ENCODE measurements around the gene LENEP. TPM values are rescaled to one million over a fixed set of nuclear protein-coding genes. Genes with fewer than 3 reads are reported as not detected.
A peak's percentile ranks its signal among the peaks of the same experiment; 100 is the strongest.

Gene LENEP
- total RNA-seq, 8 experiments from 2014 or later, result 0.38 to 3.4 (median 1.3) TPM; not detected in 1

DNA sequence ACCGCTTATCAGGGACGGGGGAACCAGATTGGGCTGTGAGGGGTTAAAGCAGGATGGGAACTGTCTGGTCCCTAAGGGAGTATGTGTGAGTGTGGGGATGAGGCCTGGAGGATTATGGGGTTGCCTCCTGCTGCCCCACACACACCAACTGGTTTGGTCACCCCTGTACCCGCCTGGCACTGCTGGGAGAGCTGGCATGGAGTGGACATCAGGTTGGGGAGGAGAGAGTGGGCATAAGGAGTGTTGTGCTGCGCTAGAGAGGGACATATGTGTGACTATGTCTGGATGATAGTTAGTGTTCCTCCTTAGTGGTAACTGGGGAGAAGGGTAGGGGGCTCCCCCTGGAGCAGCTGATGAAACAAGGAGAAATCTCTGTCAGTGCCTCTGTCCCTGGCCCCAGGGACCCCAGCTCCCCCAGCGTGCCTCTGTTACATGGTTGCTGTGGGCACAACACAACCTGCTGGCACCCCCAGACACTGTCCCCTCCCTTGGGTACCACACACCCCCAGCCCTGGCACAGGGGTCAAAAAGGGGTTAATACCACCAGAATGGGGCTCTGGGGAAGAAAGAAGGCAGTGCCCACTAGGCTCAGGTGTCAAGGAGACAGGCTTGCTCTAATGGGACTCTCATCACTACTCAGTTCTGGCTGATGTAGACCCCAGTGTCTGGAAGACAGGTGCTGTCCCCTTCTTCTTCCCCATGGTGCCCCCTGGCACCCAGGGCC, 11.1 kb downstream of the LENEP start:
- WGBS, 10 experiments, result 0 to 100% (median 47%) methylated on average over 1 to 4 of the region's 5 CpGs; no CpG with 5 or more reads in 5 of the 10 experiments
- in situ Hi-C loops (cut with MboI; ENCODE audit: low pct_unique_long_range_greater_than_20kb in 2 of 9, low sequenced_read_pairs in 9 of 9, unreplicated experiment in 9 of 9), result no loop called here
- peaks cover 19 to 30% of the 10 kb centered on the region in 2 donors for H3K4me1 ChIP-seq (replicated peaks in 1 of 2)
- H3K27ac ChIP-seq, result peak overlapping the region; percentile 91 to 93
- peak in 3 of 8 experiments; percentile 1 to 28 (median 20) for ATAC-seq (replicated peaks in 6 of 8)
- H3K4me3 ChIP-seq, result peak overlapping the region; percentile 44 to 70 (median 54)

DNA sequence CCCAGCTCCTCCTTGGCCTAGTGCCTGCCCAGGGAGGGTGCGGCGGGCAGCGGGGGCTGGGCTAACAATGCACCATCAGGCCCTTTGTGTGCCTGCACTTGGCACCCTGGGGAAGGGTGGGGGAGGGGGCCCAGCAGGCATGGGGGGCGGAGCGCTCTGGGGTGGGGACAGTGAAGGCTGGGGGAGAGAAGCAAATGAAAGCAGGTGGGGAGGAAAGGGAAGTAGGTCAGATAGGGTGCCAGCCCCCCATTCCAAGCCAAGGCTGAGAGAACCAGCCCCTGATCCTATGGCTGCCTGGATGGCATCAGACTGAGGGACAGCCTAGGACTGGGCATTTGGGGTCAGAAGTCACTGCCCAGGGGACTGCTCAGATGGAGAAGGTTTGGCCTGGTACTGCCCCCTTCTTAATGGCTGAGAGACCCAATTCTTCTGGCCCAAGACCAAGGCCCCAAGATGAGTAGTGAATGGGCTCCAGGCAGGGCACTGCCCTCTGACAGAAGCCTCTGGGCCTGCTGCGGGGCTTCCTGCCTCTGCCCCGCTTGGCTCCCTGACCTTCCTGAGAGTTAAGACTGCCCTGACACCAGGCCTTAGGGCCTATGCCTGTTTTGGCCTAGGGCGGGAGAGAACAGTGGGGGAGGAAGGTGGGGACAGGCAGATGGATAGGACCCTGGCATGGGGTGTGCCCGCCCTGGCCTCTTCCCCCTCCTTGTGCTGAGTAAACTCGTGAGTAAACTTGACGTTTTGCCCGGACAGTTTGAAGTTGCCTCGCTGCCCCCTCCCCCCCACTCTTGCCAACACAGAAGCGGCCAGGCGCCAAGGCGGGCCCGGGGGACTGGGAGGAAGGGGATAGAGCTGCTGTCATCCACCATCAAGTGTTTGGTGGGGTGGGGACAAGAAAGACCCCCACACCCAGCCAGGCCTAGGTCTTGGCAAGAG, 12.0 kb downstream of the LENEP start:
- peak overlapping the region in 3 of 5 donors; percentile 49 to 70 (median 54) for H3K4me3 ChIP-seq
- peak overlapping the region; percentile 91 to 93 for H3K27ac ChIP-seq
- in situ Hi-C loops (cut with MboI; ENCODE audit: low pct_unique_long_range_greater_than_20kb in 2 of 9, low sequenced_read_pairs in 9 of 9, unreplicated experiment in 9 of 9), result no loop called here
- ATAC-seq (replicated peaks in 6 of 8), result no peak
- H3K4me1 ChIP-seq (replicated peaks in 1 of 2), result peaks cover 19 to 22% of the 10 kb centered on the region in 2 donors
- WGBS, 10 experiments, result 79 to 100% (median 98%) methylated on average over 1 to 8 of the region's 17 CpGs; no CpG with 5 or more reads in 6 of the 10 experiments

DNA sequence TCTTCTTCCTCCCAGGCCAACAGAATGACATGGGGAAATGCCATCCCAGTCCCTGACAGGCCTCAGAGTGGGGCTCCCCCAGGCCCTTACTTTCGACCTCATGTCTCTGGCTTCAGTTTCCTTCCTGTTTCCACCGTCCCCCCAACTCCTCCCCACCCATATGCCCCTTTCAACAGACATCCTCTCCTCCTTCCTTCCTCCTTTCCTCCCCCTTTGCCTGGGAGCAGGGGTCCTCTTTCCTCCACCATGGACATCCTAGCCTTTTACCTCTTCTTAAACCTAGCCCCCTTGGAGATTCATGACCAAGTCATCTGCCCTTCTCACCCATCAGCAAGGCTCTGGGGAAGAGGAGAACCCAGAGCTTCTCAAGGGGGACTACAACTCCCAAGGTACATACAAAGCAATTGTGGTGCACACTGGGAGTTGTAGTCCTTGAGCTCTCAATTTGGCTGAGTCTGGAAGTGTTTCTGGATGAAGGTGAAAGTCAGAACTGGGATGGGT, 13.3 kb downstream of the LENEP start:
- 60 to 86% (median 83%) methylated on average over 1 of the region's 2 CpGs; no CpG with 5 or more reads in 7 of the 10 experiments for WGBS, 10 experiments
- Histone ChIP-seq H3K27ac (no peak overlapping the region), H3K4me1 (replicated peaks in 1 of 2) (peaks cover 28 to 33% of the 10 kb centered on the region in 2 donors), H3K4me3 (no peak overlapping the region)
- in situ Hi-C loops (cut with MboI; ENCODE audit: low pct_unique_long_range_greater_than_20kb in 2 of 9, low sequenced_read_pairs in 9 of 9, unreplicated experiment in 9 of 9), result no loop called here
- ATAC-seq (replicated peaks in 6 of 8), result no peak

DNA sequence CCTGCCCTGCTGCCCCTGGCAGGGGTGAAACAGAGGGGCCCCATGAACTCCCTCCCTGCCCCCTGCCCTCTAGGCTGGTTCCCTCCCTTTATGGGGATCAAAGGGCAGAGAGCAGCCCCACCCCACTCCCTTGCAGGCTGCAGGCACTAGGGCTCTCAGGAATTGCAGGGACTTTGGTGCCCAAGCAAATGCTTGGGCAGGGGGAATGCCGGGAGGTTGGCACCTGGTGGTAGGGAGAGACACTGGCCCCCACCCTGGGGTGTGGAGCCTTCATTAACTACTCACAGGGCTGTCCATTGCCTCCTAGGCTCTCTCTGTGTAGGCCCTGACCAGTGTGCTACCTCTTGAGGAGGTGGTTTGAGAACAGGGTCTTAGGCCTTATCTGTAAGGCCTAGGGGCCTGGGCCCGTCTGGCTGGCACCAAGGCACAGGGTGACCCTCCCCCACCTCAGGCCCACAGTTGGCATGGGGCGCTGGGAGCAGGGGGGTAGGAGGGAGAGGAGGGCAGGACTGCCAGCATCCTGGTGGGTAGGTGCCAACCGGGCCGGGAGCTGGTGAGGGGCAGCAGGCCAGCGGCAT, 14.0 kb downstream of the LENEP start:
- 57 to 100% methylated on average over 1 of the region's 6 CpGs; no CpG with 5 or more reads in 8 of the 10 experiments for WGBS, 10 experiments
- no peak overlapping the region for H3K27ac ChIP-seq
- no peak overlapping the region for H3K4me3 ChIP-seq
- peaks cover 33 to 39% of the 10 kb centered on the region in 2 donors for H3K4me1 ChIP-seq (replicated peaks in 1 of 2)
- in situ Hi-C loops (cut with MboI; ENCODE audit: low pct_unique_long_range_greater_than_20kb in 2 of 9, low sequenced_read_pairs in 9 of 9, unreplicated experiment in 9 of 9), result no loop called here
- no peak for ATAC-seq (replicated peaks in 6 of 8)

DNA sequence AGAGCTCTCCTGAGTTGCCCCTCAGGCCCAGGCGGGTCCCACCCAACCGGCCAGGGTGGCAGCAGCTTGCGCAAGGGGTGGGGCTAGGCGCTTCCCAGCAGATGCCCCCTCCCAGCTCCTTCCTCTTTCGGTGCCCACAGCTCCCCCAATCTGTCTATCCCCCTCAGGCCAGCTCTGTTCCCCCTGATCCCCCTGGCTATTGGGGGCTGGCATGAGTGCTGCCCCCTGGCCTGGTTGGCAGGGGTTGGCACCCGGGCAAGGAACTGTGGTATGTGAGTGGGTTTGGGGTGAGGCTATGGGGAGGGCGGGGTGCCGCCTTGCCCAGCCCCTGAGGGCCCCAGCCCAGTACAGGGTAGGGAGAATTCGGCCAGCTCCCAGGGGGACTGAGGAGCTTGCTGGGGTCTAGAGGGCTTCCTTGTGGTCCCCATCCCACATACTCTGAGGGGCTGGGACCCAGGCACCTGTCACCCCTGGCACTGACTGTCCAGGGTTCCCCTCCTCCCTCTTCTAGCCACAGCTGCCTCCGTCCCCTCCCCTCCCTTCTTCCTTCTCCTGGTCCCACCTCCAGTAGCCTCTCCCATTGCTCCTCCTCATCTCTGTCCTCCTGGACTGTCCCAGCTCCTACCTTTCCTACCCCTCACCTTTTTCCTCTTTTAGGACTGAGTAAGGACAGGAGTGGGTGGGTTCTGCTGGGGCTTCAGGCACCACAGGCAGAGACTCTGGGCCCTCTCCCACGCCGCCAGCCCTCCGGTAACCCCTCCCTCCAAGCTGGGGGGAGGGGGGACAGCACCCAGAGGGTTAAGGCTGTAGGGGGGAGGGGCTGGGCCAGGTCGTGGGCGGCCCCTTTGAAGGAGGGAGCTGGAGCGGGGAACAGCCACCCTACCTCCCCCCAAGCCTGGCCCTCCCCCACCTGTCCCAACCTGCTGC, 14.9 kb downstream of the LENEP start:
- 60% methylated on average over 1 of the region's 16 CpGs; no CpG with 5 or more reads in 9 of the 10 experiments for WGBS, 10 experiments
- Histone ChIP-seq H3K4me3 (no peak overlapping the region), H3K4me1 (replicated peaks in 1 of 2) (peaks cover 37 to 42% of the 10 kb centered on the region in 2 donors), H3K27ac (no peak overlapping the region)
- in situ Hi-C loops (cut with MboI; ENCODE audit: low pct_unique_long_range_greater_than_20kb in 2 of 9, low sequenced_read_pairs in 9 of 9, unreplicated experiment in 9 of 9), result no loop called here
- ATAC-seq (replicated peaks in 6 of 8), result no peak

DNA sequence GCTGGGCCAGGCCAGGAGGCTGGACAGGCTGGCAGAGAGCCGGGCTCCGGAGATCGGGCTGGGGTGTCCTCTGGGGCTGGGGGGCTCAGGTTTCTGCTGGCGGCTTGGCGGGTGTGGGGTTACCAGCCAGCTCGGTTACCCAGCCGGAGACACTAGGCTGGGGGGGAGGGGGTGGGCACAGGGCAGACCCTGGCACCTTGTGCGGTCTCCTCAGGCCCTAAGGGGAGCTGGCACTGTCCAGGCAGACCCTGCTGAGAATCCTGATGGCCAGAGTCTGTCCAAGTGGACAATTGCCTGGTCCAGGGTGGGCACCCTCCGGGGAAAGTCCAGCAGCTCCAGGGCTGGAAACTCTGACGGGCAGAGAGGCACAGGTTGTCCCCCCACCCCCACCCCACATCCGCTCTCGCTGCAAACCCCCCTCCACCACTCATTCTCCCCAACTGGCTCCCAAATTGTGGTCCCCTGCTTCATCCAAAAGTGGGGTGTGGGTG, 15.9 kb downstream of the LENEP start:
- 85 to 100% methylated on average over 2 of the region's 12 CpGs; no CpG with 5 or more reads in 8 of the 10 experiments for WGBS, 10 experiments
- Histone ChIP-seq H3K4me1 (replicated peaks in 1 of 2) (peaks cover 35 to 38% of the 10 kb centered on the region in 2 donors), H3K4me3 (no peak overlapping the region), H3K27ac (no peak overlapping the region)
- no peak for ATAC-seq (replicated peaks in 6 of 8)
- in situ Hi-C loops (cut with MboI; ENCODE audit: low pct_unique_long_range_greater_than_20kb in 2 of 9, low sequenced_read_pairs in 9 of 9, unreplicated experiment in 9 of 9), result no loop called here

DNA sequence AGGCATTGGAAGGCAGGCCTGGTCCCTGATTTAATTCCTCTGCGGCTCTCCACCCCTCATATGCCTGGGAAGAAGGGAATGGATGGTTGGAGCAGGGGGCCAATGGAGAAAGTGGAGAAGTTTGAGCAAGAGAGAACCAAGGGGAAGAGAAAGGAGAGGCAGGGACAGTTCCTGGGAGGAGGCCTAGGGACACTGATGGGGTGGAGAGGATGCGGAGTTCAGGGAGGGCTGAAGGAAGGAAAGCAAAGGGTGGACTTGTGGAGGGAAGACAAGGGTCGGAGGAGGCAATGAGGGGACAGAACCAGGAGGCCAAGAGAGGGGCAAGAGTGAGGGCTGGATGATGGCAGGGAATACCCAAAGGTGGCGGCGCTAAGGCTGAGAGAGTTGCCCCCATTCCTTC, 16.4 kb downstream of the LENEP start:
- in situ Hi-C loops (cut with MboI; ENCODE audit: low pct_unique_long_range_greater_than_20kb in 2 of 9, low sequenced_read_pairs in 9 of 9, unreplicated experiment in 9 of 9), result no loop called here
- Histone ChIP-seq H3K4me1 (replicated peaks in 1 of 2) (peaks cover 30 to 34% of the 10 kb centered on the region in 2 donors), H3K27ac (no peak overlapping the region), H3K4me3 (no peak overlapping the region)
- WGBS, 10 experiments, result 80 to 100% (median 90%) methylated on average over 1 to 5 of the region's 5 CpGs; no CpG with 5 or more reads in 1 of the 10 experiments
- no peak for ATAC-seq (replicated peaks in 6 of 8)

DNA sequence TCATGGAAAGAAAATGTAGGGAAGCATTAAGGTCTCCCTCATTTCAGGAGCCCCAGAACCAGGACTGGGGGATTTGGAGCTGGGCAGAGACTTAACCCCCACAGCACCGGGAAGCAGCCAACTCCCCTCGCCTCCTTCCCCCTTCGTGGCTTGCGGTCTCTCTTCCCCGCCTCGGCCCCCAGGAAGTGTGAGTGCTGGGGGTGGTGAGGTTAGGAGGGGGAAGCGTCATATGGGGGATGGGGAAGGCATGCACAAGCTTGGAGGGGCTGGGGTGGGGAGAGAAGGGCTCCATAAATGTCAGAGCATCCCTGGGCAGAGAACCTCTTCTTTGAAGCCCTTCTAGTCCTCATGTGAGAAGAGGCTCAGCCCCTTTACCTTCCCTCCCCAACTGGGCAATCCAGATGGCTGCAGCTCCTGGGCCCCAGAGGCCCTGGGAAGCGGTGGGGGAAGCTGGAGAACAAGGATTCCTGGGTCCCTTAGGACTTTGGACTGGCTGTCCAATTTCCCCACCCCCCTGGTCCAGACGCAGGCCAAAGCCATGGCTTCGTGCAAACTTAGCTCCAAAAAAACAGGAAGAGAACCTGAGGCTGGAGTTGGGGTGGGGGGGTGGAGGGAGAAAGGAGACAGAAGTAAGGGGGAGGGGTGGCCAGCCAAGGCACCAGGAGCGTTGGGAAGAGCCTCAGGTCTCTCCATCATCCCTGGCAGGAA, 17.0 kb downstream of the LENEP start:
- Histone ChIP-seq H3K4me1 (replicated peaks in 1 of 2) (peaks cover 27% of the 10 kb centered on the region in 2 donors), H3K27ac (peak overlapping the region in 1 of 2 donors; percentile 68), H3K4me3 (no peak overlapping the region)
- in situ Hi-C loops (cut with MboI; ENCODE audit: low pct_unique_long_range_greater_than_20kb in 2 of 9, low sequenced_read_pairs in 9 of 9, unreplicated experiment in 9 of 9), result no loop called here
- no peak for ATAC-seq (replicated peaks in 6 of 8)
- 80 to 100% (median 83%) methylated on average over 1 of the region's 11 CpGs; no CpG with 5 or more reads in 7 of the 10 experiments for WGBS, 10 experiments

- ATAC-seq (replicated peaks in 6 of 8), result no peak
- peak overlapping the region in 1 of 2 donors; percentile 68 for H3K27ac ChIP-seq
- H3K4me3 ChIP-seq, result no peak overlapping the region
- in situ Hi-C loops (cut with MboI; ENCODE audit: low pct_unique_long_range_greater_than_20kb in 2 of 9, low sequenced_read_pairs in 9 of 9, unreplicated experiment in 9 of 9), result no loop called here
- peaks cover 26 to 27% of the 10 kb centered on the region in 2 donors for H3K4me1 ChIP-seq (replicated peaks in 1 of 2)
- 60 to 100% (median 93%) methylated on average over 1 to 3 of the region's 5 CpGs; no CpG with 5 or more reads in 6 of the 10 experiments for WGBS, 10 experiments
Measured at GRCh38 chr1:155011004-155011416, 17.6 kb downstream of the LENEP start.

GRCh38 chr1:155011437-155012025, 18.1 kb downstream of the LENEP start:
- no peak overlapping the region for H3K4me3 ChIP-seq

GRCh38 chr1:155012026-155012546, 18.7 kb downstream of the LENEP start:
- H3K4me3 ChIP-seq, result no peak overlapping the region
- H3K27ac ChIP-seq, result peak overlapping the region; percentile 48 to 68
- ATAC-seq (replicated peaks in 6 of 8), result peak; percentile 76 to 94 (median 87)
- H3K4me1 ChIP-seq (replicated peaks in 1 of 2), result peaks cover 30 to 32% of the 10 kb centered on the region in 2 donors
- in situ Hi-C loops (cut with MboI; ENCODE audit: low pct_unique_long_range_greater_than_20kb in 2 of 9, low sequenced_read_pairs in 9 of 9, unreplicated experiment in 9 of 9), result no loop called here
- WGBS, 10 experiments, result 0% methylated on average over 2 of the region's 9 CpGs; no CpG with 5 or more reads in 9 of the 10 experiments

More at GRCh38 chr1:155011437-155012025, 18.1 kb downstream of the LENEP start:
- H3K27ac ChIP-seq, result peak overlapping the region; percentile 48 to 68
- peaks cover 26 to 27% of the 10 kb centered on the region in 2 donors for H3K4me1 ChIP-seq (replicated peaks in 1 of 2)
- WGBS, 10 experiments, result no CpG with 5 or more reads among the region's 6 CpGs
- in situ Hi-C loops (cut with MboI; ENCODE audit: low pct_unique_long_range_greater_than_20kb in 2 of 9, low sequenced_read_pairs in 9 of 9, unreplicated experiment in 9 of 9), result no loop called here
- ATAC-seq (replicated peaks in 6 of 8), result no peak
